A673 (cell line): ENCODE measurements around the gene TMEM47.

Experiments used
- EZH2 ChIP-seq: fragments of 200-600 bp; sonication (generic); IDR thresholded peaks from 2 replicates; pipeline ENCODE4 v1.6.1; 2017; ENCODE audit warnings: borderline replicate concordance, low read depth, mild to moderate bottlenecking, mixed read lengths, antibody characterized with exemption, low read length; ENCODE audit not compliant: poor library complexity, severe bottlenecking
- TF ChIP-seq, protein P1 (sequence below): fragments of 300-800, 200-600 bp; sonication (generic); conservative IDR thresholded peaks from 2 replicates; pipeline ENCODE4 v1.5.1; 2017; ENCODE audit warnings: low read depth, mild to moderate bottlenecking, antibody characterized with exemption, low read length, moderate library complexity, mixed read lengths

DNA sequence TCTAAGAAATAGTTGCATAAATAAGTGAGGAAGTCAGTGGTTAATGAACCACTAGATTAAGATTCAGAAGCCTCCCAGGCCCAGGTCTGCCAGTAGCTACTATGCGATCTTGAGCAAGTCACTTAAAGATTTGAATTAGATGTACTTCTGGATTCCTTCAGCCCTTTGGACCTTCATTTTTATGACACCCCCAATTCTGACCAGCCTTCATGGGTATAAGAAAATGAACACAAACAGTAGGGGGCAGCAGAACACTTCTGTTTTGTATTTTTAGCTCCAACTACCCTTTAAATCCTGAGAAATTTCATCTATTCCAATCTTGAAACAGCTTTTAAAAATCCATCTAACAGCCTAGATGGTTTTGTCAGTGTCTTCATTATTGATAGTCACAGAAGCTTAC, 19.0 kb downstream of the TMEM47 start:
- TF ChIP-seq, protein P1, sequence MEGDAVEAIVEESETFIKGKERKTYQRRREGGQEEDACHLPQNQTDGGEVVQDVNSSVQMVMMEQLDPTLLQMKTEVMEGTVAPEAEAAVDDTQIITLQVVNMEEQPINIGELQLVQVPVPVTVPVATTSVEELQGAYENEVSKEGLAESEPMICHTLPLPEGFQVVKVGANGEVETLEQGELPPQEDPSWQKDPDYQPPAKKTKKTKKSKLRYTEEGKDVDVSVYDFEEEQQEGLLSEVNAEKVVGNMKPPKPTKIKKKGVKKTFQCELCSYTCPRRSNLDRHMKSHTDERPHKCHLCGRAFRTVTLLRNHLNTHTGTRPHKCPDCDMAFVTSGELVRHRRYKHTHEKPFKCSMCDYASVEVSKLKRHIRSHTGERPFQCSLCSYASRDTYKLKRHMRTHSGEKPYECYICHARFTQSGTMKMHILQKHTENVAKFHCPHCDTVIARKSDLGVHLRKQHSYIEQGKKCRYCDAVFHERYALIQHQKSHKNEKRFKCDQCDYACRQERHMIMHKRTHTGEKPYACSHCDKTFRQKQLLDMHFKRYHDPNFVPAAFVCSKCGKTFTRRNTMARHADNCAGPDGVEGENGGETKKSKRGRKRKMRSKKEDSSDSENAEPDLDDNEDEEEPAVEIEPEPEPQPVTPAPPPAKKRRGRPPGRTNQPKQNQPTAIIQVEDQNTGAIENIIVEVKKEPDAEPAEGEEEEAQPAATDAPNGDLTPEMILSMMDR, result peak; percentile 71
- TF ChIP-seq EZH2, result no peak
